Neural cell (in vitro differentiated cells): ENCODE data around the gene POP5. TPM values are rescaled to one million over a fixed set of nuclear protein-coding genes. Genes with fewer than 3 reads are reported as not detected.
A peak's percentile ranks its signal among the peaks of the same experiment; 100 is the strongest.

Experiments used
- H2AFZ ChIP-seq: fragments of 200-600, 300-800 bp; sonication (generic), shearing (Covaris generic); 2 replicates; pipeline ENCODE4 v1.6.0; 2014; ENCODE audit warnings: low read depth, mild to moderate bottlenecking, antibody characterized with exemption, low read length, moderate library complexity
- H3F3A ChIP-seq: fragments of 200-600 bp; shearing (Covaris generic); 2 replicates; pipeline ENCODE4 v1.6.1; 2016; ENCODE audit warnings: mild to moderate bottlenecking, moderate library complexity, mixed read lengths, antibody characterized with exemption, low read length; ENCODE audit not compliant: insufficient read depth, poor library complexity, severe bottlenecking
- H3K27ac ChIP-seq: fragments of 200-600, 300-800 bp; sonication (generic), shearing (Covaris generic); 2 replicates; pipeline ENCODE4 v1.5.1; 2014; ENCODE audit warnings: mild to moderate bottlenecking, low read length, moderate library complexity
- H3K27me3 ChIP-seq: fragments of 300-800, 200-600 bp; sonication (generic), shearing (Covaris generic); 2 replicates; pipeline ENCODE4 v1.6.0; 2014; ENCODE audit warnings: mild to moderate bottlenecking, low read depth, low read length, moderate library complexity; ENCODE audit not compliant: insufficient read depth
- H3K36me3 ChIP-seq: fragments of 300-800, 200-600 bp; sonication (generic), shearing (Covaris generic); 2 replicates; pipeline ENCODE4 v1.5.1; 2014; ENCODE audit warnings: mild to moderate bottlenecking, antibody characterized with exemption, low read length, moderate library complexity; ENCODE audit not compliant: insufficient read depth
- H3K4me2 ChIP-seq: fragments of 300-800, 200-600 bp; sonication (generic), shearing (Covaris generic); 2 replicates; pipeline ENCODE4 v1.6.0; 2014; ENCODE audit warnings: mild to moderate bottlenecking, low read length
- H3K4me3 ChIP-seq: fragments of 300-800, 200-600 bp; sonication (generic), shearing (Covaris generic); 2 replicates; pipeline ENCODE4 v1.5.1; 2014; ENCODE audit warnings: mild to moderate bottlenecking, low read length, moderate library complexity
- H3K79me2 ChIP-seq: fragments of 200-600 bp; shearing (Covaris generic); replicated peaks from 2 replicates; pipeline ENCODE4 v1.6.0; 2014; ENCODE audit warnings: mild to moderate bottlenecking, low read length, moderate library complexity; ENCODE audit not compliant: insufficient read depth
- H3K9ac ChIP-seq: fragments of 300-800, 200-600 bp; sonication (generic), shearing (Covaris generic); 2 replicates; pipeline ENCODE4 v1.6.1; 2016; ENCODE audit warnings: mild to moderate bottlenecking, low read length, mixed read lengths
- H3K9me2 ChIP-seq: fragments of 200-600 bp; shearing (Covaris generic); 2 replicates; pipeline ENCODE4 v1.6.1; 2016; ENCODE audit warnings: mild to moderate bottlenecking, low read length, mixed read lengths; ENCODE audit not compliant: insufficient read depth
- H3K9me3 ChIP-seq: fragments of 200-600, 300-800 bp; sonication (generic), shearing (Covaris generic); 2 replicates; pipeline ENCODE4 v1.6.1; 2016; ENCODE audit warnings: mild to moderate bottlenecking, mixed run types, low read length, moderate library complexity, mixed read lengths
- H4K20me1 ChIP-seq: fragments of 200-600 bp; shearing (Covaris generic); 2 replicates; pipeline ENCODE4 v1.6.1; 2016; ENCODE audit warnings: mild to moderate bottlenecking, mixed run types; ENCODE audit not compliant: insufficient read depth
- CTCF ChIP-seq: fragments of 450-650 bp; IDR thresholded peaks from 2 replicates; pipeline ENCODE4 v1.5.1; 2014; ENCODE audit warnings: antibody characterized with exemption, mild to moderate bottlenecking, moderate library complexity; ENCODE audit not compliant: poor library complexity, severe bottlenecking
- EP300 ChIP-seq: fragments of 450-650 bp; conservative IDR thresholded peaks from 2 replicates; pipeline ENCODE4 v1.6.1; 2014; ENCODE audit warnings: antibody characterized with exemption, mild to moderate bottlenecking, moderate library complexity; ENCODE audit not compliant: poor library complexity, severe bottlenecking
- EZH2 ChIP-seq: fragments of 200-600, 300-800 bp; shearing (Covaris generic), sonication (generic); IDR thresholded peaks from 2 replicates; pipeline ENCODE4 v1.6.1; 2014; ENCODE audit warnings: antibody characterized with exemption, low read length, borderline replicate concordance, mild to moderate bottlenecking; ENCODE audit not compliant: insufficient read depth, poor library complexity, severe bottlenecking
- MXI1 ChIP-seq: fragments of 450-650 bp; conservative IDR thresholded peaks from 2 replicates; pipeline ENCODE4 v1.6.1; 2014; ENCODE audit warnings: antibody characterized with exemption, mild to moderate bottlenecking; ENCODE audit not compliant: poor library complexity, severe bottlenecking
- POLR2AphosphoS5 ChIP-seq: IDR thresholded peaks from 2 replicates; pipeline ENCODE4 v1.6.1; 2012
- RAD21 ChIP-seq: fragments of 450-650 bp; conservative IDR thresholded peaks from 2 replicates; pipeline ENCODE4 v1.6.1; 2014; ENCODE audit warnings: antibody characterized with exemption, mild to moderate bottlenecking, moderate library complexity
- REST ChIP-seq: IDR thresholded peaks from 2 replicates; pipeline ENCODE4 v1.6.1; 2012; ENCODE audit warnings: borderline replicate concordance
- SMC3 ChIP-seq: fragments of 450-650 bp; conservative IDR thresholded peaks from 2 replicates; pipeline ENCODE4 v1.6.1; 2014; ENCODE audit warnings: antibody characterized with exemption, mild to moderate bottlenecking, moderate library complexity; ENCODE audit not compliant: poor library complexity
- TAF1 ChIP-seq: IDR thresholded peaks from 2 replicates; pipeline ENCODE4 v1.6.1; 2012; ENCODE audit warnings: low read depth
- polyA plus RNA-seq: library from polyadenylated mRNA; depleted of rRNA; stranded (reverse); fragments of >200 nt; gene quantifications from 2 replicates; pipeline ENCODE4 v1.2.3, GENCODE V29; 2014

The POP5 gene
- polyA plus RNA-seq, 1 donor from 2014 or later, result 153 TPM

- H3K27ac ChIP-seq, result peak overlapping the region; percentile 87
Measured at GRCh38 chr12:120534703-120535655, 46.2 kb downstream of the POP5 start.

More at GRCh38 chr12:120534703-120535655, 46.2 kb downstream of the POP5 start:
- H4K20me1 ChIP-seq, result peaks cover 16% of the 10 kb centered on the region
- no peaks in the 10 kb centered on the region for H3K9me3 ChIP-seq
- no peaks in the 10 kb centered on the region for H3K36me3 ChIP-seq
- TF ChIP-seq REST (no peak), TAF1 (peak; percentile 13), EZH2 (no peak), MXI1 (peak; percentile 49), SMC3 (no peak), EP300 (no peak), CTCF (no peak), RAD21 (no peak), POLR2AphosphoS5 (no peak)
- H3K9ac ChIP-seq, result peak overlapping the region; percentile 96
- peak overlapping the region; percentile 94 for H3K4me2 ChIP-seq
- peak overlapping the region; percentile 100 for H3K4me3 ChIP-seq
- peak overlapping the region; percentile 51 for H2AFZ ChIP-seq
- peaks cover 54% of the 10 kb centered on the region for H3K79me2 ChIP-seq
- H3K27me3 ChIP-seq, result no peaks in the 10 kb centered on the region
- H3F3A ChIP-seq, result no peaks in the 10 kb centered on the region
- no peaks in the 10 kb centered on the region for H3K9me2 ChIP-seq
